Stimulated activated CD8-positive, alpha-beta memory T cell treated with anti-CD3 and anti-CD28 coated beads, Interleukin-12 subunit alpha, Interleukin-12 subunit beta, amount 100 ng/mL, for 1 hour (primary cell): ENCODE measurements around the gene DOK5.

Experiments
- DNase-seq: peaks from one replicate; pipeline ENCODE4 v3.0.0-alpha.2; 2020; ENCODE audit warnings: low read depth

DOK5 gene

GRCh38 chr20:54559890-54560289 lies 84.5 kb downstream of the DOK5 start:
- no peak for DNase-seq

GRCh38 chr20:54560357-54560756 lies 85.0 kb downstream of the DOK5 start:
- no peak for DNase-seq

- no peak for DNase-seq
Measured at GRCh38 chr20:54565255-54565654, 89.9 kb downstream of the DOK5 start.

- DNase-seq, result no peak
Measured at GRCh38 chr20:54566031-54566688, 90.8 kb downstream of the DOK5 start.

GRCh38 chr20:54570561-54570960 lies 95.2 kb downstream of the DOK5 start:
- no peak for DNase-seq

- no peak for DNase-seq
Measured at GRCh38 chr20:54572665-54573435, 97.5 kb downstream of the DOK5 start.

- no peak for DNase-seq
Measured at GRCh38 chr20:54573838-54574237, 98.4 kb downstream of the DOK5 start.

- DNase-seq, result no peak
Measured at GRCh38 chr20:54576518-54576917, 101.1 kb downstream of the DOK5 start.

- DNase-seq, result no peak
Measured at GRCh38 chr20:54577637-54578036, 102.2 kb downstream of the DOK5 start.

GRCh38 chr20:54585217-54585616 lies 109.8 kb downstream of the DOK5 start:
- DNase-seq, result no peak

GRCh38 chr20:54587408-54587807 lies 112.0 kb downstream of the DOK5 start:
- no peak for DNase-seq

GRCh38 chr20:54589402-54590030 lies 114.1 kb downstream of the DOK5 start:
- DNase-seq, result no peak

- no peak for DNase-seq
Measured at GRCh38 chr20:54590856-54591255, 115.5 kb downstream of the DOK5 start.

- no peak for DNase-seq
Measured at GRCh38 chr20:54596651-54597050, 121.3 kb downstream of the DOK5 start.

- no peak for DNase-seq
Measured at GRCh38 chr20:54598352-54598751, 123.0 kb downstream of the DOK5 start.

GRCh38 chr20:54600634-54601033 lies 125.2 kb downstream of the DOK5 start:
- DNase-seq, result no peak

- no peak for DNase-seq
Measured at GRCh38 chr20:54601831-54602515, 126.6 kb downstream of the DOK5 start.

GRCh38 chr20:54605319-54605718 lies 129.9 kb downstream of the DOK5 start:
- DNase-seq, result no peak

GRCh38 chr20:54606380-54606779 lies 131.0 kb downstream of the DOK5 start:
- no peak for DNase-seq

GRCh38 chr20:54608039-54608745 lies 132.8 kb downstream of the DOK5 start:
- no peak for DNase-seq

- DNase-seq, result no peak
Measured at GRCh38 chr20:54608943-54609342, 133.6 kb downstream of the DOK5 start.
